Common myeloid progenitor, CD34-positive (primary cell): ENCODE results near the gene GPR68.

ENCODE experiments used
- CTCF ChIA-PET: fragments of 350-600 bp; sonication (Branson Sonifier 250); formaldehyde crosslinking; loops from one replicate; lab custom pipeline; 2021; ENCODE audit warnings: antibody characterized with exemption; lab: Charles Lee
- POLR2A ChIA-PET: fragments of 350-600 bp; sonication (Branson Sonifier 250); formaldehyde crosslinking; loops from one replicate; lab custom pipeline; 2021; ENCODE audit warnings: antibody characterized with exemption; lab: Charles Lee
- DNase-seq, 3 donors: peaks; one replicate each; pipeline versions ENCODE4 v3.0.0 to v3.0.0-alpha.2; 2013
- H3K27ac ChIP-seq, 2 experiments: 1 replicate in 1 of 2; 2 replicates in 1 of 2; pipeline ENCODE4 v1.7.0; 2013; ENCODE audit warnings: inconsistent platforms in 2 of 2, low read length in 2 of 2, mild to moderate bottlenecking in 2 of 2, low read depth in 1 of 2, moderate library complexity in 1 of 2; ENCODE audit not compliant: severe bottlenecking in 2 of 2, insufficient read depth in 1 of 2, poor library complexity in 1 of 2
- H3K27me3 ChIP-seq, 5 experiments: replicated peaks in 2 of 5; 1 replicate in 3 of 5; 2 replicates in 2 of 5; pipeline versions ENCODE4 v1.6.1 to v1.7.0; 2013; ENCODE audit warnings: low read length in 4 of 5, mild to moderate bottlenecking in 2 of 5, moderate library complexity in 2 of 5, inconsistent platforms in 1 of 5; ENCODE audit not compliant: insufficient read depth in 5 of 5, control insufficient read depth in 4 of 5
- H3K36me3 ChIP-seq, 4 experiments: 1 replicate in 2 of 4; 2 replicates in 2 of 4; pipeline versions ENCODE4 v1.6.1 to v1.7.0; 2013; ENCODE audit warnings: low read length in 3 of 4, control low read depth in 1 of 4, mild to moderate bottlenecking in 1 of 4; ENCODE audit not compliant: control insufficient read depth in 4 of 4, insufficient read depth in 4 of 4
- H3K4me1 ChIP-seq, 4 experiments: 1 replicate in 3 of 4; 2 replicates in 1 of 4; pipeline versions ENCODE4 v1.6.1 to v1.7.1; 2013; ENCODE audit warnings: low read length in 3 of 4, mild to moderate bottlenecking in 3 of 4, control low read depth in 1 of 4, inconsistent platforms in 1 of 4, moderate library complexity in 1 of 4; ENCODE audit not compliant: control insufficient read depth in 4 of 4, insufficient read depth in 4 of 4; ENCODE audit errors: control extremely low read depth in 1 of 4
- H3K4me3 ChIP-seq, 7 experiments: 1 replicate in 4 of 7; 2 replicates in 3 of 7; pipeline versions ENCODE4 v1.5.1 to v1.7.0; 2013; ENCODE audit warnings: mild to moderate bottlenecking in 7 of 7, low read length in 6 of 7, moderate library complexity in 6 of 7, inconsistent platforms in 2 of 7, low read depth in 2 of 7, control low read depth in 1 of 7; ENCODE audit not compliant: insufficient read depth in 4 of 7, control insufficient read depth in 1 of 7; ENCODE audit errors: extremely low read depth in 1 of 7
- H3K9me3 ChIP-seq, 5 experiments: 1 replicate in 4 of 5; 2 replicates in 1 of 5; pipeline versions ENCODE4 v1.6.1 to v1.7.1; 2013; ENCODE audit warnings: low read length in 4 of 5, mild to moderate bottlenecking in 2 of 5, inconsistent platforms in 1 of 5, low read depth in 1 of 5, moderate library complexity in 1 of 5; ENCODE audit not compliant: control insufficient read depth in 4 of 5, insufficient read depth in 2 of 5; ENCODE audit errors: control extremely low read depth in 1 of 5
- WGBS: methylation state at CpG from one replicate; pipeline ENCODE4 v1.1.5; 2013; ENCODE audit not compliant: insufficient coverage; 5-methylcytosine and 5-hydroxymethylcytosine counted together

GPR68 gene

GRCh38 chr14:91233936-91234790 lies 10.3 kb downstream of the GPR68 start:
- no peak for DNase-seq
- peaks cover 12 to 42% (median 14%) of the 10 kb centered on the region in 4 experiments for H3K4me1 ChIP-seq
- WGBS = 93% methylated on average over 57 of the region's 63 CpGs
- H3K36me3 ChIP-seq = peaks cover 0 to 19% (median 2%) of the 10 kb centered on the region in 4 experiments
- CTCF ChIA-PET = interaction anchor here (0.9 to 1.4 kb wide), 3 partner anchors 21 to 50 kb away, joined by 3 to 5 read pairs (median 3); no protein-coding TSS in a partner anchor
- POLR2A ChIA-PET = no interaction called here
- no peak overlapping the region for H3K27ac ChIP-seq
- peaks cover 0 to 12% (median 6%) of the 10 kb centered on the region in 5 experiments for H3K9me3 ChIP-seq
- H3K4me3 ChIP-seq = no peak overlapping the region
- peaks cover 0 to 75% (median 26%) of the 10 kb centered on the region in 5 experiments for H3K27me3 ChIP-seq

- peaks cover 0 to 19% (median 2%) of the 10 kb centered on the region in 4 experiments for H3K36me3 ChIP-seq
- peaks cover 0 to 7% (median 4%) of the 10 kb centered on the region in 5 experiments for H3K9me3 ChIP-seq
- no peak for DNase-seq
- H3K4me1 ChIP-seq = peaks cover 14 to 41% (median 16%) of the 10 kb centered on the region in 4 experiments
- WGBS = 100% methylated on average over 1 of the region's 2 CpGs
- ChIA-PET POLR2A (no interaction called here), CTCF (no interaction called here)
- H3K27ac ChIP-seq = no peak overlapping the region
- no peak overlapping the region for H3K4me3 ChIP-seq
- peaks cover 0 to 73% (median 21%) of the 10 kb centered on the region in 5 experiments for H3K27me3 ChIP-seq
Observed at GRCh38 chr14:91232603-91233002, 11.9 kb downstream of the GPR68 start.

GRCh38 chr14:91232052-91232451 lies 12.5 kb downstream of the GPR68 start:
- WGBS = 100% methylated on average over 2 of the region's 2 CpGs
- Histone ChIP-seq H3K27me3 (peaks cover 0 to 73% (median 21%) of the 10 kb centered on the region in 5 experiments), H3K36me3 (peaks cover 0 to 23% (median 5%) of the 10 kb centered on the region in 4 experiments), H3K27ac (no peak overlapping the region), H3K9me3 (peaks cover 0 to 7% (median 4%) of the 10 kb centered on the region in 5 experiments), H3K4me3 (no peak overlapping the region), H3K4me1 (peaks cover 14 to 44% (median 16%) of the 10 kb centered on the region in 4 experiments)
- CTCF ChIA-PET = no interaction called here
- DNase-seq = no peak
- POLR2A ChIA-PET = no interaction called here

GRCh38 chr14:91231446-91231845 lies 13.1 kb downstream of the GPR68 start:
- Histone ChIP-seq H3K27ac (no peak overlapping the region), H3K4me3 (no peak overlapping the region), H3K36me3 (peaks cover 0 to 23% (median 7%) of the 10 kb centered on the region in 4 experiments), H3K4me1 (peaks cover 14 to 50% (median 16%) of the 10 kb centered on the region in 4 experiments), H3K9me3 (peaks cover 0 to 7% (median 4%) of the 10 kb centered on the region in 5 experiments), H3K27me3 (peaks cover 0 to 71% (median 21%) of the 10 kb centered on the region in 5 experiments)
- CTCF ChIA-PET = no interaction called here
- POLR2A ChIA-PET = no interaction called here
- no peak for DNase-seq
- WGBS = no CpG with 5 or more reads among the region's 3 CpGs

DNA sequence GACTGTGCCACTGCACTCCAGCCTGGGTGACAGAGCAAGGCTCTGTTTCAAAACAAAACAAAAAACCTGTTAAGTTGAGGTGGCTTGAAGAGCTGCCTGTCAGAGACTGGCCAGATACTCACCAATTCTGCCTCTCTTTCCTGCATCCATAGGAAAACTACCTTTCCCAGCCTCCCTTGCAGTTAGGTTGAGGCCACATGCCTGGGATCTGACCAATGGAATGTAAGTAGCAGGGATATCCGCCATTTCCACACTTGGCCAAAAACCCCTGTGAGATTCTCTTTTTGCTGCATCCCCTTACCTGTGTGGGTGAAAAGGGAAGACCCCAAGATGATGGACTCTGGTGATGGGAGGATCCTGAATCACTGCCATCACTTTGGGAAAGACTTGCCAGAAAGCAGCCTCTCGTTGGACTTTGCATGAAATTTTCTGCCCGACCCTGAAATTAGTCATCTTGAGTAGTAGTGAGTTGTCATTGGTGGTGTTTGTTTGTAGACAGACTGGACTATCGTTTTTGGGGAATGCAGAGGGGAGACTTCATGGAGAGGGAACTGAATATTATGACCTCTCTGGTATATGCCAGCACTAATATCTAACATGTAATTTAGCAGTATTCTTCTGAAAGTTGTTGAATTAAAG lies 14.0 kb downstream of the GPR68 start:
- no peak for DNase-seq
- Histone ChIP-seq H3K4me3 (peak overlapping the region in 1 of 7 experiments; percentile 6), H3K27me3 (peaks cover 0 to 62% (median 15%) of the 10 kb centered on the region in 5 experiments), H3K9me3 (peaks cover 0 to 7% (median 4%) of the 10 kb centered on the region in 5 experiments), H3K4me1 (peaks cover 14 to 53% (median 16%) of the 10 kb centered on the region in 4 experiments), H3K36me3 (peaks cover 0 to 23% (median 7%) of the 10 kb centered on the region in 4 experiments), H3K27ac (no peak overlapping the region)
- ChIA-PET POLR2A (no interaction called here), CTCF (interaction anchor here (1.4 kb wide), 1 partner anchor 51 kb away, joined by 3 read pairs; no protein-coding TSS in a partner anchor)
- 100% methylated on average over 3 of the region's 4 CpGs for WGBS

- 0% methylated on average over 1 of the region's 6 CpGs for WGBS
- no peak overlapping the region for H3K4me3 ChIP-seq
- H3K9me3 ChIP-seq = peaks cover 0 to 7% (median 4%) of the 10 kb centered on the region in 5 experiments
- peak; percentile 77 to 97 (median 96) for DNase-seq
- H3K27me3 ChIP-seq = peaks cover 0 to 57% (median 12%) of the 10 kb centered on the region in 5 experiments
- peaks cover 14 to 53% (median 16%) of the 10 kb centered on the region in 4 experiments for H3K4me1 ChIP-seq
- no peak overlapping the region for H3K27ac ChIP-seq
- CTCF ChIA-PET = interaction anchor here (1.4 to 1.9 kb wide), 2 partner anchors 52 to 53 kb away, joined by 3 to 10 read pairs; no protein-coding TSS in a partner anchor
- POLR2A ChIA-PET = no interaction called here
- H3K36me3 ChIP-seq = peaks cover 0 to 28% (median 13%) of the 10 kb centered on the region in 4 experiments
Observed at GRCh38 chr14:91229743-91230200, 14.7 kb downstream of the GPR68 start.
